Stimulated activated CD4-positive, alpha-beta T cell treated with anti-CD3 and anti-CD28 coated beads, Interleukin-12 subunit alpha, Interleukin-12 subunit beta, amount 100 ng/mL, for 4 hours (primary cell): ENCODE data around the gene FYTTD1.

Experiments
- DNase-seq: peaks from one replicate; pipeline ENCODE4 v3.0.0-alpha.2; 2020

The FYTTD1 gene

DNA sequence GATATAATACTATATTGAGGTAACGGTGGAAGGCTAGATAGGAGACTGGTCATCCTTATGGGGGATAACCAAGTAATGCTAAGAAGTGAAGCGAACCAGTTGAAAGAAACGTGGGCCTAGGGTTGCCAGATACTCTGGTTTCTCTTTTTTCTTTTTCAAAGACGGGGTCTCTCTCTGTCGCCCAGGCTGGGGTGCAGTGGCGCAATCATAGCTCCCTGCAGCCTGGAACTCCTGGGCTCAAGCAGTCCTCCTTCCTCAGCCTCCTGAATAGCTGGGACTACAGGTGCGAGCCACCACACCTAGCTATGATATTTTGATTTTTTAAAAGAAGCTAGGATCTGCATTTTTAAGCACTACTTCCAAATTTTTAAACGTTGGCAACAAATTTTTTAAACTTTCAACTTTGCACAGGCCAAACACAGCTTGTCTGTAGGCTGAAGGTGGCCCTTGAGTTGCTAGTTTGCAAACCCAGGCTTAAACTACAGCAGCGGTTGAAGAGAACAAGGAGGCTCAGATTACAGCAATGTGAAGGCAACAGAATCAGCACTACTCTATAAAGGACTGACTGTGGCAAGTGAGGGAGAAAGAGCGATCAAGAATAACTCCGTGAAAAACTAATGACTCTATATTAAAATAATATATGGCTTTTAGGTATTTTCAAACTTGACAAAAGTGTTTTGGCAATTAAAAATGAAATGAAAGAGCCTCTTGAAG is 11.8 kb upstream of the FYTTD1 start:
- DNase-seq, result no peak

DNA sequence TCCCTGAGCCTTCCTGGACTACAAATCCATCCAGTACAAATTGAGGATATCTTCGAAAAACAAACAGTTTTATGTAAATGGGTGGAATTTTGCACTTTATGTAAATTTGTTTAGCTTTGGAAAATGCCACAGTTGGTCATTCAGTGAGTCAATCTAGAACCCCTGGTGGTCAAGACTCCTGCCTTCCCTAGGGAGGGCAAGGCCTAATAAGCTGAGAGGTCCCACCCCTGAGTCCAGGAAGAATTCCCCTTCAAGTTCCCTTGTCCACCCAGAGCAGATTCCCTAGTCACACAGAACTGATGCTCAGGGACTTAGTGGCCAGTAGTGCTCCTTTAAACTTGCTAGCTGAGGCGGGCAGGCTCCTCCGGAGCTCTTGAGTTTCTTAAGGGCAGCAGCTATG is 6.9 kb upstream of the FYTTD1 start:
- no peak for DNase-seq

DNA sequence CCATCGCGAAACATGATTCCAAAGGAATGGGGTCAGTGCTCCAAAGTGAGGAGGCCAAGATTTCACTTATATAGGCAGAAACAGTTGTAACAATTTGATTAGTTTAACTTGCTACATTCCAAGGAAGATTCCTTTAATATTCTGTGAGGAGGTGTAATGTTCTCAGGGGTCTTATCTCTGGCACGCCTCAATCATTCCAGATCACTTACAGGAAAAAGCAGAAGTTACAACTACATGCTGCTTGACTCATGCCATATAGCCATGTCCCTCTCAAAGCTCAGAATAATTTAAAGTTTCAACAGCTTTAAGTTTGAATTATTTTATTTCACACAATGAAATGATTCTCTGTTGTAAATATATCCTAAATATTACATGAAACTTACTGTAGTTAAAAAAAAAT is 3.5 kb upstream of the FYTTD1 start:
- no peak for DNase-seq

DNA sequence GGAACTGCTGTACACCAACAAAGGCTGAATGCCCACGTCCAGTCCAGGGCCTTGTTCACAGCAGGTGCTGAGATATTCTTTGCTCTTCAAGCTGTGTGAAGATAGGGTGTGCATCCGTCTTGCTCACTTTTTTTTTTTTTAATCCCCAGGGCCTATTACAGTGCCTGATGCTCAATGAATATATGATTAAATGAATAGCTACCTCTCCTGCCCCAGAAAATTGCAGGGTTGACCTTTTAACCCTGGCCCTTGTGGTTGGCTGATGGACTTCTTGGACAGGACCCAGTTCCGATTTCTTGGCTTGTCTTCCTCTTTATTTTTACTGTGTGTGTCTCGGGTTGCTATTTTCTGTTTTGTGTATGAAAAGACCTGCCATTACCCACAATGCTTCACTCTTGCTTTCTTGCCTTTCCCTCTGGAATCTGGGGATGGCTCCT is 2.9 kb upstream of the FYTTD1 start:
- DNase-seq, result no peak

DNA sequence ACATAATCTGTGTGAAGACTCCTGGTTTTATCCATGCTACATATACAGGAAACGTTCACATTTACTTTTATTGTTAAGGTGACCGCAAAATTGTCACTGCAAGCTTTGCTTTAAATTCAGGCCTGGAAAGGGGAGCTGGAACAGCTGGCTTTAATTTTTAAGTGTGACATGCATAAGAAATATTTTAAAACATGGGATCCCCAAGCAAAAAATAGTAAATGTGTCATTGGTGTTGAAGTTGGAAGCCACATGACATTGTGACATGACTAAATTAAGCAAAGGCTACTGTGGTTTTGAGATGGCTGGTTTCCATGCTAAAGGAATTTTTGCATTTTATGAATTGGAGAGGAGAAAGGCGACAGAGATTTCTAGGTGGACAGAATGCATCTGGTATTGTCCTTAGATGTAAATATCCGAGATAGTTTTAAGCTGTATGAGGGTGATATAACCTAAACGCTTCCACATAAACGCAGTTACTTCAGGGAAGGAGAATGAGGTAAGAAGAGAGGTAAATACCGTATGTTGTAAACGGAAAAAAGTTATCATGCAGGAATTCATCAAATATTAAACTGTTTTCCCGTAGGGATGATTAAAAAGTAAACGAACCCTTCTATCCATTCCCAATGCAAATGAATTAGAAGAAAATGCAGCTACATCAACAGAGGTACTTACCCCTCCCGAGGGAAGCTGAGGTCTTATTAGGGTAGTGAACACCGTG is 927 bp upstream of the FYTTD1 start:
- DNase-seq, result no peak

DNA sequence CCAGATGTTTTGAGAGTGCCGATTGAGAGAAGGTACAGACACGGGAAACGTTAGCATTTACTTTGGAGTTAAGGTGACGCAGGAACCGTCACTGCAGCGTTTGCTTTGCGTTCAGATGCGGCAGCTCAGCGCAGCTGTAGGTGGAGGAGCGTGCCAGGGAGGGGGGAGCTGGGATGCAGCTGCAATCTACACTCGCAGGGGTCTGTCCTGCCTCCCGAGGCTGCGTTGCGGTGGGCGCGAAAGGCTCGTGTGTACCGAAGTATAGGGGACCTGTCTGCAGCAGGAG is 425 bp upstream of the FYTTD1 start:
- DNase-seq, result no peak

DNA sequence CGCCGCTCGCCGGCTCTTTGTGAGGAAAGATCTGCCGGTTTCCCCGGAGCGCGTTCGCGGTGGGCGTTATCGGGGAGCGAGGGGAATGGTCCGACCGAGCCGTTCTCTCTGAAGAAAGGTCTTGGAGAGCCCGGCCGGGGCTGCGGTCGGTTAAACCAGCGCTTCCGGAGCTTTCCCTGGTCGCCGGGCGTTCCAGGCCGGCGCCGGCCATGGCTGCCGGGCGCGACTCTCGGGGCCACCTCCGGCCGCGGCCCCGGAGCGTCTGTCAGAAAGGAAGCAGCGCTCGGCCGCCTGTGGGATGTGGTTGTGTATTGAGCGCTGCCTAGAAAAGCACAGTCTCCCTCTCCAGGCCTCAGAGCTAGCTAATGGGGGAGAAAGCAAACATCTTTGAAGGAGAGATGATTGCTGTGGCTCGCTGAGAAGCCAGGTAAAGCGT is 731 bp downstream of the FYTTD1 start:
- peak; percentile 51 for DNase-seq

DNA sequence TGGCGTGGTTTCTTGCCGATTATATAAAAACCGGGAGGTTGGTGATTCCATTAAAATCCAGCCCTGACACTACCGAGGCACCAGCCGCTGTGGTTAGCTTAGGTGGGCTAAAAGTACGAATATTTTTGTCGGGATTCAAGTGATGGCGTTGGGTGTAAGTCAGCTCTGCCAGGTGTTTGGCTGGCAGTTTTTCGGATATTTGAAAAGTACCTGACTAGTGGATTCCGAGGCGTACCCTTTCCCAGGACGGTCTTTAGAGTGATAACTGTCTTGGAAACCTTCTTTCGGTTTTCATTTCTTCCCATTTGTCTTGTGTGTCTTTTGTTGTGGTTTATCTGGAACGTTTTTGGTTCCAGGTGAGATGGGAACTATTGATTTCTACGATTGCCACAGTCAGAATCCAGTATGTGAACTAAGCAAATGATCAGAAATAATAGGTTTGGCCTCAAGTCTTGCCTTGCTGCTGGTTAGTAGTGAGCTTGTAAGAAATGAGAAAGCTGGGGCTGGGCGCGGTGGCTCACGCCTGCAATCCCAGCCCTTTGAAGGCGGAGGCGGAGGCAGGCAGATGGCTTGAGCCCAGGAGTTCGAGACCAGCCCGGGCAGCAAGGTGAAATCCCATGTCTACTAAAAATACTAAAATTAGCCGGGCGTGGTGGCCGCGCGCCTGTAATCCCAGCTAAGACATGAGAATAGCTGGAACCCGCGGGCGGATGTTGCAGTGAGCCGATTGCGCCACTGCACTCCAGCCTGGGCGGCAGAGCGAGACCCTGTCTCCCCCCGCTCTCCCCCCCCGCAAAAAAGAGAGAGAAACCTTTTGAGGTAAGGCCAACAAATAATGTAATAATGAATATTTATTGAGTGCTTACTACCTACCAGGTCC is 1.4 kb downstream of the FYTTD1 start:
- DNase-seq, result no peak

DNA sequence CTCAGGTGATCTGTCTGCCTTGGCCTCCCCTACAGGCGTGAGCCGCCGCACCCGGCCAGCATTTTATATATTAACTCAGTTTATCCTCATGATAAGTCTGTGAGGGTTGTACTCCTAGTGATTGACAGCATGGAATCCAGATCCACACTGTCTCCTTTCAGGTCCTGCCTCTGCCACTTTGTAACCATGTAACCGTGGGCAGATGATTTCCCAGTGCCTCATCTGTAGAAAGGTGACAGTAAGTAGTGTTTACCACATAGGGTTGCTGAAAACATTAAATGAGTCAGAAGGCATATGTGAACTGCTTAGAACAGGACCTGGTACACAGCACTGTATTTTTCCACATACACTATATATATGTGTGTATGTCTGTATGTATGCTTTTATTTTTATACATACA is 2.4 kb downstream of the FYTTD1 start:
- no peak for DNase-seq

DNA sequence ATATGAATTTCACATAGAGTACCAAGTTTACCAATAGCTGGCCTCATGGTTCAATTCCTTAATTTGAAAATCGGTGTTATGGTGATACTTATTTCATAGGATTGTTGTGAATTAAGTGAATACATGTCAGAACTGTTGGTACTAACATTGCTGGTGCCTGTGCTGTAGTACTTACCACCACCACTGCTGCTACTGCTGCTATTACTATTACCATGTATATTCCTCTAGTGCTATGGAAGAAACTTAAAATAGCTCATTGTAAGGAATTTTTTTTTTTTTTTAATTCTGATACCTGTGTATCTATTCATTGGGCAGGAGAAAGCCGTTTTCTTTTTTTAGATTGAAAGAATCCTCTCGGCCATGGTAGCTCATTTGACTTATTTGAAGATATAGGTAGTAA is 3.6 kb downstream of the FYTTD1 start:
- no peak for DNase-seq

DNA sequence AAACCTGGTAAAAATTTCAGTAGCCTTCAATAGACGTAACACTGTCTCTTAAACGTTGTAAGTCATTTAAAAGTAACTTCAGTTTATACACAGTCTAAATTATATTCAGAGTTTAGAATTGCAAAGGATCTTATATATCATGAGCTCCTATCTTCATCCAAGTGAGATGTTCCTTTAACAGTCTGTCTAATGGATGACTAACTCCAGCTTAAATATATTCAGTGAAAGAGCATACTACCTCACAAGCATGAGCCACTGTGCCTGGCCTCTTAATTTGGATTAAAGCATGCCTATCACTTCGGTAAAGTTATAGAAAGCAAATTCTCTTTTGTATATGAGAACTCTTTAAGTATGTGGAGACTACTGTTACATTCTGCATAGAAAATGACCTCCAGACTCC is 7.0 kb downstream of the FYTTD1 start:
- DNase-seq, result no peak

DNA sequence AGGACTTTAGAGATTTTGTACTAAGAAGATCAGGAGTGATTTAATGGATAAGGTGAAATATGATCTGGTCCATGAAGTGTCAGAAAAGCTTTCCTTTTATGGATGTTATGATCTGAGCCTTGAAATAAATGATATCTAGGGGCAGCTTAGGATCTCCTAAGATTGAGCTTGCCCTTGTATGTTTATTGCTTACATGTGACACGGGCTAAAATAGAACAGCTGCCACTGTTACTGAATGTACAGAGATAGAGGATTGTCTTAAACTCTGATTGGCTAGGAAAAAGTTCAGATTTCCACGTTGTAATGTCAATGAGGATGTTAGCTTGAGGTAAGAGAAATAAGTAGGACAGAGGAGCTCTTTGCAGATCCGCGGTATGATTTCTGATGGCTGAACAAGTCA is 8.8 kb downstream of the FYTTD1 start:
- DNase-seq, result no peak

DNA sequence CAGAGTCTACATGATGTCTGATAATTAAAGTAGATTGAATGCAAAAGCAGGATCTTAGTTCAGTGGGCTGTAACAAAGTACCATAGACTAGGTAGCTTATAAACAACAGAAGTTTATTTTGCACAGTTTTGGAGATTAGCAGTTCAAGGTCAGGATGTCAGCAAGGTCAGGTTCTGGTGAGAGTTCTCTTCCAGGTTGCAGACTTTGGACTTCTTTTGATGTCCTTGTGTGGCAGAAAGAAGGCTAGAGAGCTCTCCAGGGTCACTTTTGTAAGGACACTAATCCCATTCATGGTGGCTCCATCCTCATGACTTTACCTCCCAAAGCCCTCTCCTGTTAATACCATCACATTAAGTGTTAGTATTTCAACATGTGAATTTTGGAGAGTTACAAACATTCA is 12.1 kb downstream of the FYTTD1 start:
- DNase-seq, result no peak

DNA sequence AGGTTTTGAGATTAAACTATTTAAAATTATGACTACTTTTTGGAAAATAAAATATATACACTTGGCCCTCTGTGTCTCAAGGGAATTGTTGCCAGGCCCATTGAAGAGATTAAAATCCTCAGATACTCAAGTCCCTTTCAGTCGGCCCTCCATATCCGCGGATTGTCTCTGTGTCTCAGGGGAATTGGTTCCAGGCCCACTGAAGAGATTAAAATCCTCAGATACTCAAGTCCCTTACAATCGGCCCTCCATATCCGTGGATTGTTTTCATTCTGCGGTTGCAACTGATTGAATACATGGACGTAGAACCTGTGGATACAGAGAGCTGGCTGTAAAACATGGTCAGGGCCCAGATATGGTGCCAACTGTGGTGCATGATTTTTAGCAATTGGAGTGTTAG is 25.6 kb downstream of the FYTTD1 start:
- no peak for DNase-seq

DNA sequence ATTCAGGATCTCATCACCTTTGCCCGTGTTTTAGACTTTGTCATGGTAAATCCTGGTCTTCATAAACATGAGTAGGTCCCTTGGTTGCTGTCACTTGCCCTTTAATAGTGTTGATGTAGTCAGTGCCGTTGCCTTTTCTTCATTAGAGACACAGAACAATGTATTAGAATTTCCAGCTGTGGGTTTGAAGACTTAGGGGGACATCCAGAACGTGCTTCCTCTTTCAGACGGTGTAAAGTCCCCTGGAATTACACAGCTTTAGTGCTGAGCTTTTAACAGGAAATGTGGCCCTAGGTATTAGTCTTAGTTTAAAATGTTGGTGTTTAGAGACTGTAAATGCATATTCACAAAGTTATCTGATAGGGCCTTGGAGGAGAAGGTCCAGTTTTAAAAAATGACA is 32.5 kb downstream of the FYTTD1 start:
- DNase-seq, result no peak

DNA sequence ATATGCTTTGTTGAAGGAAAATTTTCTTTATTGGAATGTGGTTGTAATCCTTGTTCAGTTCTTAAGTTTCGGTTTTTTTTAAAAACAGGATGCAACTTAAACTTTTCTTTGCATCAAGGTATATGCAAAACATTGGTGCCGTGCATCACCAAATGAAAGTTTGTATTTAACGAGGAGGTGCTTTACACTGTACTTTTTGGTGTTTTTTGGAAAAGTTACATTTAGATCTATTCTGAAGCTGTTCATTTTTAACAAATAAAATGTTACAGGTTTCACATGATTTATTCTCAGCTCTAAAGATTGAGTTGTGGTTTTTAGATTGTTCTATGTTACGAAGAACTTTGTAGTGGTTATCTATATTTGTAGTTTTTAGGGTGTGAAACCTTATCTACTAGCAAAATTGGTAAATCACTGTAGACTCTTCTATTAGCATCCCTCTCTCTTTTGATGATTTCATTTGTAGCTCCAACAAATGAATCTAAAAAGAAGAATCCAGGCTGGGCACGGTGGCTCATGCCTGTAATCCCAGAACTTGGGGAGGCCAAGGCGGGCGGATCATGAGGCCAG is 34.4 kb downstream of the FYTTD1 start:
- DNase-seq, result no peak

DNA sequence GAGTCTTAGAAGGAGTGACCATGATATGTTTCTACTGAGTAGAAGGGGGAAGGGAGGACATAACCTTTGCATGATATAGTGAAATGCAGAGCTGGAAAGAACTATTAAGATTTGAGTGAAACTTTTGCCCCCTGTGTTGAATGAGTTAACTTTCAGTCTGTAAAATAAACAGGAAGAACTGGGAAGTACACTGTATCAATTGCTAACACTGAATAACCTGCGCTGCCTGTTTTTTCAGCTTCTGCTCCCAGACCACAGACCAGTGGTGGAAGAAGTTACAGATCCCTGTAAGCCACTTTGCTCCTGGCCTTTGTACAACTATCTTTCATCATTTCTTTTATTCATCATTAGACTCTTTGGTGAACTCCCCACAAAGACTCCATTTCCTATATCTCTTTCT is 37.7 kb downstream of the FYTTD1 start:
- DNase-seq, result no peak

DNA sequence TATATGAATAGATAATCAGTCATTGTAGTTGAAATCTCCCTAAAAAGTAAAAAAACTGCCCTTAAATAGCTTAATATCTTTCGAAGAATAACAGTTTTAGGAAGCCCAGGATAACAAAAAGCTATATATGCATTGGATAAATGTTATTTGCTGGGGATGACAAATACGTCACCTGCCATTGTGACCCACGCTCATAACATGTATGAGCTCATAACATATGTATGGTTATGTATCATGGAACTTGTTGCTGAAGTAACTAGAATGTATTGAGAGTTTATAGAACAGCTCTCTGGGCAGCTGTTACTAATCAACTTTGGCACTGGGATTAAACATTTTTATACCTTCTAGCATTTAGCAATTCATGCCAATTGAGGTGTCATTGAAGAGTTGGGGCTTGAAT is 39.6 kb downstream of the FYTTD1 start:
- no peak for DNase-seq

DNA sequence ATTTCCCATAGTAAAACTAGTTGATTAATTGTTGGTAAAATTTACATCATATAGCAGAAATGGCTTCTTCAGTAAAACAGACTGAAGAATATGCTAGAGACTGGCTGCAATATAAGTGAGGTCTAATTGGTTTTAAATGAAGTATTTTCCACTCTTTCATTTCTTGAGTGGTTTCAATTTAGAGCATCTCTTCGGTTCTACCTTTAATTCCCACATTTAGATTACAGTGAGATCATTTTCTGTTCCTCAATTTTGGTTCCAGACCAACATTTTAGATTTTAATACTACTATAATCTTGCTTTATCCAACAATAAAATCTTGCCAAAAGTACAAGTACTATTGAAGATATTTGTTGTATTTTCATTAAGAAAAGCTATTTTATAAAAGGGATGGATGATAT is 40.4 kb downstream of the FYTTD1 start:
- no peak for DNase-seq

DNA sequence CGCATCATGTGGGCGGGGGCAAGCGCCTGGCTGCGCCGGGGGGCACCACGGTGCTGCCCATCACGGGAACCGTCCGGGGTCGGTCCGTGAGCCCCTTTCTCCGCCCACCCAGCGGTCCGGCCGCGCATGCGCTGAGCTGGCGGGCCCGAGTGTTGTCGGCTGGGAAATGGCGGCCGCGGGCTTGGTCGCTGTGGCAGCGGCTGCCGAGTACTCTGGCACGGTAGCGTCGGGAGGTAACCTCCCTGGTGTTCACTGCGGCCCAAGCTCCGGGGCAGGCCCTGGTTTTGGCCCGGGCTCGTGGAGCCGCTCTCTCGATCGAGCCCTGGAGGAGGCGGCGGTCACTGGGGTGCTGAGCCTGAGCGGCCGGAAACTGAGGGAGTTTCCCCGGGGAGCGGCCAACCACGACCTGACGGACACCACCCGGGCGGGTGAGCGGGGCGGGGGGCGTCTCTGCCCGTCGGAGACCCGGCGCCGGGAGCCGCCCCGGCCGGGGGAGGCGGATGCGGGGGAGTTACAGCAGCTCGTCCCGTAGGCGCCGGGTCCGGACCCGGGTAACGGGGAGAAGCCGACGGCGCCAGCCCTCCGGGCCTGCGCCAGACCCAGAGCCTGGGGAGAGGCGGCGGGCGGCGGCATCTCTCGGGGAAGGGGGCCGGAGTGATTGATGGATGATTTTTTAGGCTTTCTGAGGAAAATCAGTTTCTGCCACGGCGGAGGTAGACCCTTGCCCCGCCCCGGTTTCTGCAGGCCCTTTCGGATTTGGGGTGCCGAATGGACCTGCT is 41.6 kb downstream of the FYTTD1 start, which contains the start of gene LRCH3:
LRCH3 (plus strand) TSS at position 142 of the 779 bp plus-strand sequence; CDS start at position 167, 25 bp downstream.
- DNase-seq, result peak; percentile 83

DNA sequence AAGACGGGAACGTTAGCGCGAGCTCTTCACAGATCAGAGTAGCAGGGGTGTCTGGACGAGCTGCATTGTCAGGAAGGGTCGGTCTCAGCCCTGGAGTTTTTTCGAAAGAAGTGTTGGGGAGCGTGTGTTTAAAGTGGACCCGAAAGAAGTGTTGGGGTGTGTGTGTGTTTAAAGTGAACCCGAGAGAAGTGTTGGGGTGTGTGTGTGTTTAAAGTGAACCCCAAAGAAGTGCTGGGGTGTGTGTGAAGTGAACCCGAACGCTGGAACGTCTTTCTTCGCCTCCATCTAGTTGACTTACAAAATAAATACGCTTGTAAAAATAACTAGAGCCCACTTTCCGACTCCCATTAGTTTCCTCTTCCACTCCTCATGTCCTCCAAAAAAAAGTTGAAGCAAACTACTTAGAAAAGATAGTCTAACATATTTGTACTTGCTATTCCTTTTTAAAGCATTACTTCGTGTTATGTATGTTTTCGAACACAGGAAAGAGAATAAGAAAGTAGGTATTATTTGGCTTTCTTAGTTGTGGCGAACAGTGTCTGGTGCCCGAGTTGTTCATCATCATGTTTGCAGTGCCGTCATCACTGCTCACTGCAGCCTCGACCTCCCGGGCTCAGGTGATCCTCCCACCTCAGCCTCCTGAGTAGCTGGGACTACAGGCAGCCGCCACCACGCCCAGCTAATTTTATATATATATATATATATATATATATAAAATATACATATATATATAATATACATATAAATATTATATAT is 42.4 kb downstream of the FYTTD1 start:
- DNase-seq, result no peak

DNA sequence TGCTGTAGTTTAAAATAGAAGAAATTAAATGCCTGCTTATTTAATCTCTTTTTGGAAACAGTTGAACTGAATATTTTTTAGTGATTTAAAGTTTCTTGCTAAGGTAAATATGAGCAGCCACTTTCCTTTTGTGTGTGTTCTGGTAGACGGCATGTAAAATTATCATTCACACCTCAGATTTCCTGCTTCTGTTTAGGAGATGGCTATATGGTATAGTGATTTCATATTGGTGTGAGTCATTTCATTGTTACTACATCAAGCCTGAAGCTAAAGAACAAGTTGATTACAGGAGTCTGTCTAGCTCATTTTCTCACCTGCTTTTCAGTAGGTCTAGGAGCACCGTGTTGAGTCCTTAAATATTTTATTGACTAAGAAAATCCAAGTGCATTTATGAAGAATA is 43.6 kb downstream of the FYTTD1 start:
- DNase-seq, result no peak
